TTC549 (cell line): ENCODE measurements around the gene ZSCAN16.

Source experiments
- FAIRE-seq: peaks from 2 replicates; lab custom pipeline; 2012; peaks lifted over from hg19 to GRCh38; lab: Jason Lieb, UNC

The ZSCAN16 gene

GRCh38 chr6:28134015-28134414 lies 9.6 kb downstream of the ZSCAN16 start:
- FAIRE-seq: no peak

- no peak for FAIRE-seq
Observed at GRCh38 chr6:28134716-28135115, 10.3 kb downstream of the ZSCAN16 start.

- FAIRE-seq: no peak
Observed at GRCh38 chr6:28135393-28135792, 11.0 kb downstream of the ZSCAN16 start.

GRCh38 chr6:28136585-28137504 lies 12.4 kb downstream of the ZSCAN16 start:
- no peak for FAIRE-seq

GRCh38 chr6:28137505-28137981 lies 13.1 kb downstream of the ZSCAN16 start:
- FAIRE-seq: no peak

- no peak for FAIRE-seq
Observed at GRCh38 chr6:28139860-28140543, 15.6 kb downstream of the ZSCAN16 start.

GRCh38 chr6:28140616-28141015 lies 16.2 kb downstream of the ZSCAN16 start:
- FAIRE-seq: no peak

GRCh38 chr6:28141500-28142329 lies 17.3 kb downstream of the ZSCAN16 start, which contains the start of gene ZKSCAN8:
ZKSCAN8 (plus strand) TSS chr6:28141883; CDS start chr6:28148408, 6,525 bp downstream.
- FAIRE-seq: no peak

- FAIRE-seq: no peak
Observed at GRCh38 chr6:28142446-28142845, 18.0 kb downstream of the ZSCAN16 start.

GRCh38 chr6:28145231-28145630 lies 20.8 kb downstream of the ZSCAN16 start:
- FAIRE-seq: no peak

GRCh38 chr6:28152531-28152930 lies 28.1 kb downstream of the ZSCAN16 start:
- FAIRE-seq: no peak

- no peak for FAIRE-seq
Observed at GRCh38 chr6:28153546-28153945, 29.1 kb downstream of the ZSCAN16 start.

GRCh38 chr6:28154357-28154756 lies 29.9 kb downstream of the ZSCAN16 start:
- no peak for FAIRE-seq

- no peak for FAIRE-seq
Observed at GRCh38 chr6:28158318-28158717, 33.9 kb downstream of the ZSCAN16 start.

GRCh38 chr6:28159029-28159607 lies 34.7 kb downstream of the ZSCAN16 start:
- FAIRE-seq: no peak

- no peak for FAIRE-seq
Observed at GRCh38 chr6:28160233-28160632, 35.8 kb downstream of the ZSCAN16 start.

- FAIRE-seq: no peak
Observed at GRCh38 chr6:28161410-28162079, 37.1 kb downstream of the ZSCAN16 start.

- FAIRE-seq: no peak
Observed at GRCh38 chr6:28165563-28165962, 41.2 kb downstream of the ZSCAN16 start.

- no peak for FAIRE-seq
Observed at GRCh38 chr6:28167068-28167467, 42.7 kb downstream of the ZSCAN16 start.

- FAIRE-seq: no peak
Observed at GRCh38 chr6:28167926-28168325, 43.5 kb downstream of the ZSCAN16 start.

- FAIRE-seq: no peak
Observed at GRCh38 chr6:28171271-28171670, 46.9 kb downstream of the ZSCAN16 start.
